NB4 (cell line): ENCODE data around the gene C1orf52.

Experiments
- MYC ChIP-seq: IDR thresholded peaks from 2 replicates; pipeline ENCODE4 v1.6.1; 2011; ENCODE audit warnings: low read depth, low read length
- POLR2A ChIP-seq: IDR thresholded peaks from 2 replicates; pipeline ENCODE4 v1.6.1; 2011; ENCODE audit warnings: mild to moderate bottlenecking; ENCODE audit not compliant: insufficient read length; ENCODE audit errors: extremely low read depth
- TF ChIP-seq, protein P1 (sequence below): IDR thresholded peaks from one replicate; pipeline ENCODE4 v1.5.1; 2012; ENCODE audit warnings: low read depth, low read length
- TF ChIP-seq, protein P2 (sequence below): IDR thresholded peaks from 2 replicates; pipeline ENCODE4 v1.6.1; 2011; ENCODE audit warnings: low read depth, low read length

DNA sequence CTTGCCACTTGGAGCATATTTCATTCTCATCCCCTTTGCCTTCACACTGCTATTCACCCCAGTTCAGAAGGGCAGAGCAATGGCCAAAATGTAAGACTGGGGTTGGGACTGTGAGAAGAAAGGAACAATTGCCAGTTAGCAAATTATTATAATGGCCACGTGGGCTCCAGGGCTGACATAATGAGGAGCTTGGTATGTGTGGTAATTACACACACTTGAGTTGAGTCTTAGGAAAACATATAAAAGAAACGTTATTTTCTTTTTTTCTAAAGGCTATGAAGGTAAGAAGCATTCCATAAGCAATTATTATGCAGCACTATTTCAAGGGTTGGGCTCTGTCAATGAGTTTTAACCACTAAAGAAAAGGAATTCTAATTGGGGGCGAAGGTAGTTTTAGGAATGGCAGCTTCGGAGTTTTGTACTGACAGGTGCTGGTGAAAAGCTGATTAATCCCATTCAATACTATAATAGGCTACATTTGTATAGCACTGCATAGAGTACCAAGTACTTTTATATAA lies 49.4 kb upstream of the C1orf52 start:
- TF ChIP-seq, protein P1, sequence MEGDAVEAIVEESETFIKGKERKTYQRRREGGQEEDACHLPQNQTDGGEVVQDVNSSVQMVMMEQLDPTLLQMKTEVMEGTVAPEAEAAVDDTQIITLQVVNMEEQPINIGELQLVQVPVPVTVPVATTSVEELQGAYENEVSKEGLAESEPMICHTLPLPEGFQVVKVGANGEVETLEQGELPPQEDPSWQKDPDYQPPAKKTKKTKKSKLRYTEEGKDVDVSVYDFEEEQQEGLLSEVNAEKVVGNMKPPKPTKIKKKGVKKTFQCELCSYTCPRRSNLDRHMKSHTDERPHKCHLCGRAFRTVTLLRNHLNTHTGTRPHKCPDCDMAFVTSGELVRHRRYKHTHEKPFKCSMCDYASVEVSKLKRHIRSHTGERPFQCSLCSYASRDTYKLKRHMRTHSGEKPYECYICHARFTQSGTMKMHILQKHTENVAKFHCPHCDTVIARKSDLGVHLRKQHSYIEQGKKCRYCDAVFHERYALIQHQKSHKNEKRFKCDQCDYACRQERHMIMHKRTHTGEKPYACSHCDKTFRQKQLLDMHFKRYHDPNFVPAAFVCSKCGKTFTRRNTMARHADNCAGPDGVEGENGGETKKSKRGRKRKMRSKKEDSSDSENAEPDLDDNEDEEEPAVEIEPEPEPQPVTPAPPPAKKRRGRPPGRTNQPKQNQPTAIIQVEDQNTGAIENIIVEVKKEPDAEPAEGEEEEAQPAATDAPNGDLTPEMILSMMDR: no peak
- no peak for TF ChIP-seq POLR2A
- TF ChIP-seq, protein P2, sequence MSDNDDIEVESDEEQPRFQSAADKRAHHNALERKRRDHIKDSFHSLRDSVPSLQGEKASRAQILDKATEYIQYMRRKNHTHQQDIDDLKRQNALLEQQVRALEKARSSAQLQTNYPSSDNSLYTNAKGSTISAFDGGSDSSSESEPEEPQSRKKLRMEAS: no peak
- TF ChIP-seq MYC: no peak
